ENCODE results near the gene YY2.

The YY2 gene

GRCh38 chrX:21905313-21905712 is 49.5 kb downstream of the YY2 start:
- H3K36me3 Mint-ChIP-seq (ENCODE audit: insufficient read depth), result no peaks in the 10 kb centered on the region
- H3K27me3 Mint-ChIP-seq, result no peaks in the 10 kb centered on the region
- H3K4me3 Mint-ChIP-seq, result no peak overlapping the region
- DNase-seq (no peak), ATAC-seq (replicated peaks) (no peak)
- no peaks in the 10 kb centered on the region for H3K9me3 Mint-ChIP-seq
- H3K4me1 Mint-ChIP-seq (ENCODE audit: low read depth in 2 of 2), result no peaks in the 10 kb centered on the region
- H3K27ac Mint-ChIP-seq, result no peak overlapping the region

- Mint-ChIP-seq H3K27me3 (no peaks in the 10 kb centered on the region), H3K4me1 (ENCODE audit: low read depth in 2 of 2) (no peaks in the 10 kb centered on the region), H3K27ac (no peak overlapping the region), H3K9me3 (no peaks in the 10 kb centered on the region), H3K36me3 (ENCODE audit: insufficient read depth) (no peaks in the 10 kb centered on the region), H3K4me3 (no peak overlapping the region)
- ATAC-seq (replicated peaks) (no peak), DNase-seq (no peak)
Measured at GRCh38 chrX:21905953-21906352, 50.2 kb downstream of the YY2 start.

GRCh38 chrX:21907260-21907659 is 51.5 kb downstream of the YY2 start:
- DNase-seq (no peak), ATAC-seq (replicated peaks) (no peak)
- no peaks in the 10 kb centered on the region for H3K4me1 Mint-ChIP-seq (ENCODE audit: low read depth in 2 of 2)
- no peak overlapping the region for H3K27ac Mint-ChIP-seq
- no peaks in the 10 kb centered on the region for H3K9me3 Mint-ChIP-seq
- H3K36me3 Mint-ChIP-seq (ENCODE audit: insufficient read depth), result no peaks in the 10 kb centered on the region
- H3K27me3 Mint-ChIP-seq, result no peaks in the 10 kb centered on the region
- H3K4me3 Mint-ChIP-seq, result no peak overlapping the region
